Measurements from ENCODE around the gene DCHS1. TPM values are rescaled to one million over a fixed set of nuclear protein-coding genes. Genes with fewer than 3 reads are reported as not detected.

The DCHS1 gene
- total RNA-seq, 3 donors from 2014 or later (not counting 1 experiment from before 2014, with no cell fraction given) = 0.49 to 1.0 (median 0.83) TPM

DNA sequence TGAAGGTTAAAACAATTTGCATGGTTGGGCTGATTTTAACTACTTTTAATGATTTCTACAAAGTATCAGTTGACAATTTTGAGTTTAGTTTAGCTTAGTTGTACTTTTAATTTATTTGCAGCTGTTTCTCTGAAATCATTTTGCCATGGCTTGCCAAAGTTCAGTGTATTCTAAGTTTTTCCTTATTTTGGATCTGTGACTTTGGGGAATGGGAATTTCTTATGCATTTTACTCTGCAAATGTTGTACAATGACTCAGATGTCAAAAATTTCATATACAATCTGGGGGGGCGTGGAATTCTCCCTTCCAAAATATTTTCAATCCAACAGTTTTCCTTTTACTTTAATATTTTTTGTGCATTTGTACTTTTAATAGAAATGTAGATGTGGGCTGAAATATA lies 8.9 kb upstream of the DCHS1 start:
- Histone ChIP-seq H3K27ac (ENCODE audit: low read length) (no peak overlapping the region), H3K4me3 (ENCODE audit: low read length) (no peak overlapping the region), H3K9me3 (ENCODE audit: control insufficient read depth, insufficient read depth, low read length) (no peaks in the 10 kb centered on the region), H3K4me1 (ENCODE audit: control insufficient read depth, insufficient read depth, low read length) (peaks cover 10% of the 10 kb centered on the region), H3K36me3 (ENCODE audit: control insufficient read depth, insufficient read depth, low read length) (no peaks in the 10 kb centered on the region), H3K27me3 (ENCODE audit: control insufficient read depth, insufficient read depth, low read length) (no peaks in the 10 kb centered on the region)
- intact Hi-C loops (cut with micrococcal nuclease) = no loop called here
- TF ChIP-seq, protein P1, sequence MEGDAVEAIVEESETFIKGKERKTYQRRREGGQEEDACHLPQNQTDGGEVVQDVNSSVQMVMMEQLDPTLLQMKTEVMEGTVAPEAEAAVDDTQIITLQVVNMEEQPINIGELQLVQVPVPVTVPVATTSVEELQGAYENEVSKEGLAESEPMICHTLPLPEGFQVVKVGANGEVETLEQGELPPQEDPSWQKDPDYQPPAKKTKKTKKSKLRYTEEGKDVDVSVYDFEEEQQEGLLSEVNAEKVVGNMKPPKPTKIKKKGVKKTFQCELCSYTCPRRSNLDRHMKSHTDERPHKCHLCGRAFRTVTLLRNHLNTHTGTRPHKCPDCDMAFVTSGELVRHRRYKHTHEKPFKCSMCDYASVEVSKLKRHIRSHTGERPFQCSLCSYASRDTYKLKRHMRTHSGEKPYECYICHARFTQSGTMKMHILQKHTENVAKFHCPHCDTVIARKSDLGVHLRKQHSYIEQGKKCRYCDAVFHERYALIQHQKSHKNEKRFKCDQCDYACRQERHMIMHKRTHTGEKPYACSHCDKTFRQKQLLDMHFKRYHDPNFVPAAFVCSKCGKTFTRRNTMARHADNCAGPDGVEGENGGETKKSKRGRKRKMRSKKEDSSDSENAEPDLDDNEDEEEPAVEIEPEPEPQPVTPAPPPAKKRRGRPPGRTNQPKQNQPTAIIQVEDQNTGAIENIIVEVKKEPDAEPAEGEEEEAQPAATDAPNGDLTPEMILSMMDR (IDR thresholded peaks at IDR 0.05) = no peak
- ATAC-seq = no peak
- Mint-ChIP-seq H3K27me3 (ENCODE audit: low read depth in 2 of 2) (no peaks in the 10 kb centered on the region), H3K9me3 (no peaks in the 10 kb centered on the region), H3K36me3 (no peaks in the 10 kb centered on the region), H3K4me3 (no peak overlapping the region), H3K27ac (no peak overlapping the region), H3K4me1 (peaks cover 7 to 10% of the 10 kb centered on the region in 2 donors)
- DNase-seq = no peak
- no CpG with 5 or more reads among the region's 1 CpG for WGBS (ENCODE audit: insufficient coverage)

DNA sequence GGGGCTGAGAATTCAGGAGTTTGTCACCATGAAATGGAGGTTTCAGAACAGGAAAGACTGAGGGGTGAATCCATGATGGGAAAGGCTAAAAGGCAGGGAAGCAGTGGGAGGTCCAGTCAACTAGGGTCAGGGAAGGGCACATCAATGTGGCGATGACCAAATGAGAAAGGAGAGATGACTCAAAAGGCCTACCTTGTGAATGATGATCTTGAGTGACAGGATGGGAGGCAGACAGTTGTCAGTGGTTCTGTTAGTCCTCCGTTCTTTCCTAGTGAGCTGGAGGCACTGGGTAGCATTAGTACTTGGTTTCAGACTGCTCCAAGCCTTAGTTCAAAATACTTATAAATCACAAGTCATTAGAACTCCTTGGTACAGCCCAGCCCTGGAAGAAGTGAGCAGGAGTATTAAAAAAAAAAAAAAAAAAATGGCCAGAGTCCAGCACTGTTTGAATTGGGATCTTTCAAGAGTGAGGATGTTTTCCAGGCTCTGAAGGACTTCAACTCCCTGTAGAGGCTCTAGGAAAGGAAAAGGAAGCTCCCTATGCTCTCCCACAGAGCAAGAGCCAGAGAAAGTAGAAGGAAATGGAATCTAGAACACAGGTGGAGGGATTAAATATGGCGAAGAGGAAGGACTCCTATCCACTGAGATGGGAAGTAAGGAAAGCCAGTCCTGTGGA lies 8.3 kb upstream of the DCHS1 start:
- H3K27ac ChIP-seq (ENCODE audit: low read length) = no peak overlapping the region
- H3K27me3 ChIP-seq (ENCODE audit: control insufficient read depth, insufficient read depth, low read length) = no peaks in the 10 kb centered on the region
- 94% methylated on average over 2 of the region's 3 CpGs for WGBS (ENCODE audit: insufficient coverage)
- H3K36me3 ChIP-seq (ENCODE audit: control insufficient read depth, insufficient read depth, low read length) = no peaks in the 10 kb centered on the region
- no peaks in the 10 kb centered on the region for H3K9me3 ChIP-seq (ENCODE audit: control insufficient read depth, insufficient read depth, low read length)
- H3K4me1 ChIP-seq (ENCODE audit: control insufficient read depth, insufficient read depth, low read length) = peaks cover 10% of the 10 kb centered on the region
- H3K27ac Mint-ChIP-seq = no peak overlapping the region
- DNase-seq (no peak), ATAC-seq (no peak)
- intact Hi-C loops (cut with micrococcal nuclease) = no loop called here
- no peak overlapping the region for H3K4me3 Mint-ChIP-seq
- H3K9me3 Mint-ChIP-seq = no peaks in the 10 kb centered on the region
- H3K27me3 Mint-ChIP-seq (ENCODE audit: low read depth in 2 of 2) = no peaks in the 10 kb centered on the region
- H3K4me3 ChIP-seq (ENCODE audit: low read length) = no peak overlapping the region
- no peaks in the 10 kb centered on the region for H3K36me3 Mint-ChIP-seq
- H3K4me1 Mint-ChIP-seq = peaks cover 7 to 10% of the 10 kb centered on the region in 2 donors
- TF ChIP-seq, protein P1 (IDR thresholded peaks at IDR 0.05) = no peak

DNA sequence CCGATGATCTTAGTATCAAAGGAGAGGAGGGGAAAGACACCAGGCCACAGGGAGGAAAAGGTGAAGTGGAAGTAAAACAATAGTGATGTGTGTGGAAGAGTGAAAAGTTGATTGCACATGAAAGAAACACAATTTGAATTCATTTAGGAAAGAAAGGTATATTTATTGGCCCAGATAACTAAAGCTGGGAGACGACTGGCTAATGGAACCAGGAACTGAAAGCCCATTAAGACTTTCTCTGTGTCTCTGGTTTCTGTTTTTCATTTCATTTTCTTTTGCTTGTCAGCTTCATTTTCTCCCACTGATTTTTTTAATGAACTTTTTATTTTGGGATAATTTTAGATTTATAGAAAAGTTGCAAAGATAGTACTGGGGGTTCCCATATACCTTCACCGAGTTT lies 5.1 kb upstream of the DCHS1 start:
- H3K36me3 Mint-ChIP-seq = no peaks in the 10 kb centered on the region
- peaks cover 0 to 11% of the 10 kb centered on the region in 2 donors for H3K27me3 Mint-ChIP-seq (ENCODE audit: low read depth in 2 of 2)
- peaks cover 4% of the 10 kb centered on the region for H3K4me1 ChIP-seq (ENCODE audit: control insufficient read depth, insufficient read depth, low read length)
- H3K27ac ChIP-seq (ENCODE audit: low read length) = no peak overlapping the region
- no peaks in the 10 kb centered on the region for H3K9me3 Mint-ChIP-seq
- DNase-seq = no peak
- intact Hi-C loops (cut with micrococcal nuclease) = no loop called here
- 82% methylated on average over 2 of the region's 3 CpGs for WGBS (ENCODE audit: insufficient coverage)
- TF ChIP-seq, protein P1 (IDR thresholded peaks at IDR 0.05) = no peak
- H3K4me1 Mint-ChIP-seq = peaks cover 0 to 6% of the 10 kb centered on the region in 2 donors
- H3K27ac Mint-ChIP-seq = no peak overlapping the region
- no peak for ATAC-seq
- no peak overlapping the region for H3K4me3 ChIP-seq (ENCODE audit: low read length)
- no peaks in the 10 kb centered on the region for H3K27me3 ChIP-seq (ENCODE audit: control insufficient read depth, insufficient read depth, low read length)
- H3K9me3 ChIP-seq (ENCODE audit: control insufficient read depth, insufficient read depth, low read length) = no peaks in the 10 kb centered on the region
- no peaks in the 10 kb centered on the region for H3K36me3 ChIP-seq (ENCODE audit: control insufficient read depth, insufficient read depth, low read length)
- H3K4me3 Mint-ChIP-seq = no peak overlapping the region

DNA sequence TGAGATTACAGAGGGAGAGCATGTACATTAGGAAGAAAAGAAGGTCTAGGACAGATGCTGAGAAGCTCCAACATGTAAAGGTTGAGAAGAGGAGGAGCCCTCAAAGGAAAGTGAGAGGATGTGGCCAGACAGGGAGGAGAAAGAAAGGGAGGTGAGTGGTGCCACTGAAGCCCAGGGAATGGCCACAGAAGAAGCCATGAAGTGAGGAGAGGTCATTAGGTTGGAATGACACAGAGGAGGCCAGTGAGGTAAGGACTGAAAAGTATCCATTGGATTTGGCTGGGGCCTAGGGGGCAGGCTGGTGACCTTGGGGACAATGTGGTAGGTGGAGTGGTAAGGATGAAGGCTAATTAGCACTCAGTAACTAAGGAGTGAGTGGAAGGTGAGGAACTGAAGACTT lies 3.0 kb upstream of the DCHS1 start:
- Mint-ChIP-seq H3K4me3 (no peak overlapping the region), H3K36me3 (no peaks in the 10 kb centered on the region), H3K27me3 (ENCODE audit: low read depth in 2 of 2) (peaks cover 0 to 11% of the 10 kb centered on the region in 2 donors), H3K9me3 (no peaks in the 10 kb centered on the region), H3K4me1 (peaks cover 0 to 6% of the 10 kb centered on the region in 2 donors), H3K27ac (no peak overlapping the region)
- intact Hi-C loops (cut with micrococcal nuclease) = no loop called here
- TF ChIP-seq, protein P1 (IDR thresholded peaks at IDR 0.05) = no peak
- no peak overlapping the region for H3K27ac ChIP-seq (ENCODE audit: low read length)
- no peak overlapping the region for H3K4me3 ChIP-seq (ENCODE audit: low read length)
- no peaks in the 10 kb centered on the region for H3K36me3 ChIP-seq (ENCODE audit: control insufficient read depth, insufficient read depth, low read length)
- peaks cover 4% of the 10 kb centered on the region for H3K27me3 ChIP-seq (ENCODE audit: control insufficient read depth, insufficient read depth, low read length)
- H3K4me1 ChIP-seq (ENCODE audit: control insufficient read depth, insufficient read depth, low read length) = peaks cover 10% of the 10 kb centered on the region
- H3K9me3 ChIP-seq (ENCODE audit: control insufficient read depth, insufficient read depth, low read length) = no peaks in the 10 kb centered on the region
- DNase-seq = no peak
- no peak for ATAC-seq

Data from natural killer cell (primary cell).